Measurements from ENCODE around the gene FSTL1.

FSTL1 gene

DNA sequence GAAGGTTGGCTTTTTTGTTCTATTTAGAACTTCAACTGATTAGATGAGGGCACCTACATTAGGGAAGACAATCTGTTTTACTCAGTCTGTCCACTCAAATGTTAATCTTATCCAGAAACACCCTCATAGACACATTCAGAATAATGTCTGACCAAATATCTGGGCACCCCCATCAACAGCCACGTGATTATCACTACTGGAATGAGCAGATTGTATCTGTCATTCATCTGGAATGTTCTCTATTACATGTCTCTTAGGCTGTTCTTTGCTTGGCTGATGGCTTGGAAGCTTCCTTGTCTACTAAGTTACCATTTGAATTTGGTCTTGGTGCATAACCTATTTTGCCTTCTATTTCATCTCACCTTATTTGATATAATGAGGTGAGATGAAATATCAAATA, 86.0 kb downstream of the FSTL1 start:
- Histone ChIP-seq H3K4me1 (ENCODE audit: low read length) (no peaks in the 10 kb centered on the region), H3K36me3 (replicated peaks; ENCODE audit: low read depth, low read length) (no peaks in the 10 kb centered on the region), H3K79me2 (ENCODE audit: low read length) (no peaks in the 10 kb centered on the region), H3K4me3 (ENCODE audit: low read length) (no peak overlapping the region), H3K27me3 (ENCODE audit: low read depth, low read length) (peaks cover 32% of the 10 kb centered on the region), H3K27ac (ENCODE audit: low read length) (no peak overlapping the region), H3K9ac (ENCODE audit: low read length) (no peak overlapping the region), H3K4me2 (ENCODE audit: low read length) (no peak overlapping the region), H4K20me1 (ENCODE audit: insufficient read depth, low read length) (no peaks in the 10 kb centered on the region), H2AFZ (ENCODE audit: low read depth, low read length) (no peak overlapping the region), H3K9me3 (ENCODE audit: insufficient read depth, low read length) (no peaks in the 10 kb centered on the region)
- no peak for TF ChIP-seq EZH2phosphoT487 (IDR thresholded peaks at IDR 0.05; ENCODE audit: low read depth)
- TF ChIP-seq, protein P1, sequence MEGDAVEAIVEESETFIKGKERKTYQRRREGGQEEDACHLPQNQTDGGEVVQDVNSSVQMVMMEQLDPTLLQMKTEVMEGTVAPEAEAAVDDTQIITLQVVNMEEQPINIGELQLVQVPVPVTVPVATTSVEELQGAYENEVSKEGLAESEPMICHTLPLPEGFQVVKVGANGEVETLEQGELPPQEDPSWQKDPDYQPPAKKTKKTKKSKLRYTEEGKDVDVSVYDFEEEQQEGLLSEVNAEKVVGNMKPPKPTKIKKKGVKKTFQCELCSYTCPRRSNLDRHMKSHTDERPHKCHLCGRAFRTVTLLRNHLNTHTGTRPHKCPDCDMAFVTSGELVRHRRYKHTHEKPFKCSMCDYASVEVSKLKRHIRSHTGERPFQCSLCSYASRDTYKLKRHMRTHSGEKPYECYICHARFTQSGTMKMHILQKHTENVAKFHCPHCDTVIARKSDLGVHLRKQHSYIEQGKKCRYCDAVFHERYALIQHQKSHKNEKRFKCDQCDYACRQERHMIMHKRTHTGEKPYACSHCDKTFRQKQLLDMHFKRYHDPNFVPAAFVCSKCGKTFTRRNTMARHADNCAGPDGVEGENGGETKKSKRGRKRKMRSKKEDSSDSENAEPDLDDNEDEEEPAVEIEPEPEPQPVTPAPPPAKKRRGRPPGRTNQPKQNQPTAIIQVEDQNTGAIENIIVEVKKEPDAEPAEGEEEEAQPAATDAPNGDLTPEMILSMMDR (IDR thresholded peaks at IDR 0.05; ENCODE audit: low read depth, low read length), result no peak

DNA sequence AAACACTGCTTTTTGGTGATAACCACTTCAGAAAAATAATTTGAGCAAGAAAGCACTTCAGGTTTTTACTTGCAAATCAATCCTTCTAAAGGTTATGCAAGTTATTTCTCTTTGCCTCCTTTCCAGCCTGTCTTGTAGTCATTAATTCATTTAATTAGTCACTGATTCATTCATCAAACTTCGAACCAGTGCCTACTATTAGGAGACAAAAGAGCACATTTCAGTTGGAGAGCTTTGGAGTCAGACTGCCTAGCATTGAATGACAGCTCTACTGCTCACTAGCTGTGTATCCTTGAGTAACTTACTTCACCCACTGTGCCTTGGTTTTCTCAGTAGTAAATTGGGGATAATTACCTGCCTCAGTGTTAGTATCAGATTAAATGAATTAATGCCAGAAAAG, 86.7 kb downstream of the FSTL1 start:
- Histone ChIP-seq H3K4me2 (ENCODE audit: low read length) (no peak overlapping the region), H3K4me1 (ENCODE audit: low read length) (no peaks in the 10 kb centered on the region), H3K36me3 (replicated peaks; ENCODE audit: low read depth, low read length) (no peaks in the 10 kb centered on the region), H3K9ac (ENCODE audit: low read length) (no peak overlapping the region), H4K20me1 (ENCODE audit: insufficient read depth, low read length) (no peaks in the 10 kb centered on the region), H3K27me3 (ENCODE audit: low read depth, low read length) (peaks cover 32% of the 10 kb centered on the region), H3K9me3 (ENCODE audit: insufficient read depth, low read length) (no peaks in the 10 kb centered on the region), H3K79me2 (ENCODE audit: low read length) (no peaks in the 10 kb centered on the region), H3K27ac (ENCODE audit: low read length) (no peak overlapping the region), H3K4me3 (ENCODE audit: low read length) (no peak overlapping the region), H2AFZ (ENCODE audit: low read depth, low read length) (no peak overlapping the region)
- TF ChIP-seq, protein P1 (IDR thresholded peaks at IDR 0.05; ENCODE audit: low read depth, low read length), result no peak
- TF ChIP-seq EZH2phosphoT487 (IDR thresholded peaks at IDR 0.05; ENCODE audit: low read depth), result no peak

DNA sequence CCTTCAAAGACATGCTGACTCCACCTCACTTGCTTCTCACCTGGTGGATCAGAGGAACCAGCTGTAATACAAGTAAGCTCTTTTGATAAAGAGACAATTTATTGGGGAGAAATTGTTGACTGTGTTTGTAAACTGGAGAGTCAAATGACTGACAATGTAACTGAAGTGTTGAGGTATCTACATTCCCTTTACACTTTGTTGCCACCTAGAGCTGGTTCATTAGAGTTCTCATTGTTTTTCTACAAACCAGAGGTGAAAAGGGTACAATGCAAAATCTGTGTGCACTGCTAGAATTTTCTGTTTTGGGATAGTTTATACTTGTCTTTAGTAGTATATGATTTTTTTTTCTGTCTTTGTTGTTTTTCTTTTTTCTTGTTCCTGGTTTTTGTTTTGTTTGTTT, 93.0 kb downstream of the FSTL1 start:
- no peaks in the 10 kb centered on the region for H3K4me1 ChIP-seq (ENCODE audit: low read length)
- H3K4me3 ChIP-seq (ENCODE audit: low read length), result no peak overlapping the region
- TF ChIP-seq, protein P1 (IDR thresholded peaks at IDR 0.05; ENCODE audit: low read depth, low read length), result peak; percentile 17; the same call in 1 of the 2 replicates
- no peak for TF ChIP-seq EZH2phosphoT487 (IDR thresholded peaks at IDR 0.05; ENCODE audit: low read depth)

DNA sequence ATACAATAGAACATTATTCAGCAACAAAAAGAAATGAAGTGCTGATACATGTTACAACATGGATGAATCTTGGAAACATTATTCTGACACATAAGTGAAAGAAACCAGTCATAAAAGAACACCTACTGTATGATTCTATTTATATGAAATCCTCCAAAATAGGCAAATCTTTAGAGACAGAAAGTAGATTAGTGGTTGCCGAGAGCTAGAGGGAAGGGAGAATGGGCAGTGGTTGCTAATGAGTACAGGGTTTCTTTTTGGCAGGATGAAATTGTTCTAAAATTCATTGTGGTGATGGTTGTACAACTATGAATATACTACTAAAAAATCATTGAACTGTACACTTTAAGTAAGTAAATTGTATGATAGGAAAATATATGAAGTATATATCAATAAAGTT, 95.3 kb downstream of the FSTL1 start:
- no peaks in the 10 kb centered on the region for H3K79me2 ChIP-seq (ENCODE audit: low read length)
- no peak overlapping the region for H3K4me3 ChIP-seq (ENCODE audit: low read length)
- H3K36me3 ChIP-seq (replicated peaks; ENCODE audit: low read depth, low read length), result no peaks in the 10 kb centered on the region
- peaks cover 10% of the 10 kb centered on the region for H3K4me1 ChIP-seq (ENCODE audit: low read length)
- TF ChIP-seq, protein P1 (IDR thresholded peaks at IDR 0.05; ENCODE audit: low read depth, low read length), result no peak
- no peak for TF ChIP-seq EZH2phosphoT487 (IDR thresholded peaks at IDR 0.05; ENCODE audit: low read depth)
- H3K27ac ChIP-seq (ENCODE audit: low read length), result no peak overlapping the region
- no peaks in the 10 kb centered on the region for H3K27me3 ChIP-seq (ENCODE audit: low read depth, low read length)
- H4K20me1 ChIP-seq (ENCODE audit: insufficient read depth, low read length), result no peaks in the 10 kb centered on the region
- H2AFZ ChIP-seq (ENCODE audit: low read depth, low read length), result no peak overlapping the region
- H3K9ac ChIP-seq (ENCODE audit: low read length), result no peak overlapping the region
- no peak overlapping the region for H3K4me2 ChIP-seq (ENCODE audit: low read length)
- H3K9me3 ChIP-seq (ENCODE audit: insufficient read depth, low read length), result no peaks in the 10 kb centered on the region

More for the DNA sequence above, 93.0 kb downstream of the FSTL1 start:
- Histone ChIP-seq H3K79me2 (ENCODE audit: low read length) (no peaks in the 10 kb centered on the region), H4K20me1 (ENCODE audit: insufficient read depth, low read length) (no peaks in the 10 kb centered on the region), H3K36me3 (replicated peaks; ENCODE audit: low read depth, low read length) (no peaks in the 10 kb centered on the region), H3K27me3 (ENCODE audit: low read depth, low read length) (no peaks in the 10 kb centered on the region), H3K27ac (ENCODE audit: low read length) (no peak overlapping the region), H3K9ac (ENCODE audit: low read length) (no peak overlapping the region), H3K4me2 (ENCODE audit: low read length) (no peak overlapping the region), H3K9me3 (ENCODE audit: insufficient read depth, low read length) (no peaks in the 10 kb centered on the region), H2AFZ (ENCODE audit: low read depth, low read length) (no peak overlapping the region)
